Hepatocyte (in vitro differentiated cells): ENCODE results near the gene TIGD7. TPM values are rescaled to one million over a fixed set of nuclear protein-coding genes. Genes with fewer than 3 reads are reported as not detected.

ENCODE experiments used
- DNase-seq: peaks from one replicate; pipeline ENCODE4 v3.0.0-alpha.2; 2016; ENCODE audit warnings: low spot score
- H2AFZ ChIP-seq: fragments of 200-600 bp; sonication (generic); 2 replicates; pipeline ENCODE4 v1.6.0; 2016; ENCODE audit warnings: antibody characterized with exemption, mild to moderate bottlenecking
- H3K27ac ChIP-seq: fragments of 200-600 bp; sonication (generic); 2 replicates; pipeline ENCODE4 v1.5.1; 2016; ENCODE audit warnings: mild to moderate bottlenecking
- H3K27me3 ChIP-seq: fragments of 200-600 bp; sonication (generic); 2 replicates; pipeline ENCODE4 v1.6.1; 2016
- H3K36me3 ChIP-seq: fragments of 200-600 bp; sonication (generic); replicated peaks from 2 replicates; pipeline ENCODE4 v1.5.1; 2016; ENCODE audit warnings: low read depth; ENCODE audit not compliant: insufficient read depth
- H3K4me1 ChIP-seq: fragments of 200-600 bp; sonication (generic); 2 replicates; pipeline ENCODE4 v1.5.1; 2016; ENCODE audit warnings: mild to moderate bottlenecking, moderate library complexity; ENCODE audit not compliant: insufficient read depth
- H3K4me2 ChIP-seq: fragments of 200-600 bp; sonication (generic); 2 replicates; pipeline ENCODE4 v1.6.0; 2016
- H3K4me3 ChIP-seq: fragments of 200-600 bp; sonication (generic); 2 replicates; pipeline ENCODE4 v1.5.1; 2016; ENCODE audit warnings: mild to moderate bottlenecking
- H3K79me2 ChIP-seq: fragments of 200-600 bp; sonication (generic); 2 replicates; pipeline ENCODE4 v1.6.0; 2017; ENCODE audit warnings: mild to moderate bottlenecking
- H3K9me2 ChIP-seq: fragments of 200-600 bp; sonication (generic); replicated peaks from 2 replicates; pipeline ENCODE4 v1.6.0; 2017; ENCODE audit warnings: mild to moderate bottlenecking; ENCODE audit not compliant: insufficient read depth
- H3K9me3 ChIP-seq: fragments of 200-600 bp; sonication (generic); 2 replicates; pipeline ENCODE4 v1.5.1; 2016; ENCODE audit warnings: low read depth, mild to moderate bottlenecking
- H4K20me1 ChIP-seq: fragments of 200-600 bp; sonication (generic); 2 replicates; pipeline ENCODE4 v1.6.0; 2016; ENCODE audit warnings: mild to moderate bottlenecking; ENCODE audit not compliant: insufficient read depth, poor library complexity, severe bottlenecking
- CTCF ChIP-seq: fragments of 200-600 bp; sonication (generic); IDR thresholded peaks from 2 replicates; pipeline ENCODE4 v1.5.1; 2016; ENCODE audit warnings: antibody characterized with exemption, mild to moderate bottlenecking; ENCODE audit not compliant: poor library complexity
- EZH2 ChIP-seq: fragments of 200-600 bp; sonication (generic); IDR thresholded peaks from 2 replicates; pipeline ENCODE4 v1.6.1; 2016; ENCODE audit warnings: antibody characterized with exemption, mild to moderate bottlenecking, borderline replicate concordance
- EZH2phosphoT487 ChIP-seq: fragments of 200-600 bp; sonication (generic); IDR thresholded peaks from one replicate; pipeline ENCODE4 v1.6.1; 2018; ENCODE audit warnings: antibody characterized with exemption, mild to moderate bottlenecking, low read depth, moderate library complexity; ENCODE audit not compliant: unreplicated experiment, severe bottlenecking
- WGBS: methylation state at CpG from one replicate; pipeline ENCODE4 v1.1.6; 2016; ENCODE audit warnings: low lambda C conversion rate; ENCODE audit errors: missing lambda C conversion rate; 5-methylcytosine and 5-hydroxymethylcytosine counted together
- polyA plus RNA-seq: library from polyadenylated mRNA; unstranded; fragments of >200 nt; fragmentation: Nextera tagmentation; extraction: Ambion mirVana; gene quantifications from 2 replicates; pipeline ENCODE4 v1.2.1, GENCODE V29; 2016
- total RNA-seq: library from RNA; depleted of rRNA; stranded (reverse); fragments of >200 nt; gene quantifications from 2 replicates; pipeline ENCODE4 v1.2.3, GENCODE V29; 2014

TIGD7 gene
- total and polyA plus RNA-seq, 2 experiments from 2014 or later = 5.1 to 6.8 TPM

GRCh38 chr16:3259836-3260235 lies 45.4 kb downstream of the TIGD7 start:
- no peak for DNase-seq
- WGBS = 92% methylated on average over 8 of the region's 8 CpGs
- Histone ChIP-seq H3K36me3 (no peaks in the 10 kb centered on the region), H4K20me1 (no peaks in the 10 kb centered on the region), H3K9me2 (no peaks in the 10 kb centered on the region), H3K79me2 (no peaks in the 10 kb centered on the region), H3K4me2 (no peak overlapping the region), H3K4me3 (no peak overlapping the region), H3K27ac (no peak overlapping the region), H2AFZ (no peak overlapping the region), H3K4me1 (peaks cover 6% of the 10 kb centered on the region), H3K27me3 (no peaks in the 10 kb centered on the region), H3K9me3 (no peaks in the 10 kb centered on the region)
- TF ChIP-seq EZH2 (no peak), EZH2phosphoT487 (no peak), CTCF (no peak)

DNA sequence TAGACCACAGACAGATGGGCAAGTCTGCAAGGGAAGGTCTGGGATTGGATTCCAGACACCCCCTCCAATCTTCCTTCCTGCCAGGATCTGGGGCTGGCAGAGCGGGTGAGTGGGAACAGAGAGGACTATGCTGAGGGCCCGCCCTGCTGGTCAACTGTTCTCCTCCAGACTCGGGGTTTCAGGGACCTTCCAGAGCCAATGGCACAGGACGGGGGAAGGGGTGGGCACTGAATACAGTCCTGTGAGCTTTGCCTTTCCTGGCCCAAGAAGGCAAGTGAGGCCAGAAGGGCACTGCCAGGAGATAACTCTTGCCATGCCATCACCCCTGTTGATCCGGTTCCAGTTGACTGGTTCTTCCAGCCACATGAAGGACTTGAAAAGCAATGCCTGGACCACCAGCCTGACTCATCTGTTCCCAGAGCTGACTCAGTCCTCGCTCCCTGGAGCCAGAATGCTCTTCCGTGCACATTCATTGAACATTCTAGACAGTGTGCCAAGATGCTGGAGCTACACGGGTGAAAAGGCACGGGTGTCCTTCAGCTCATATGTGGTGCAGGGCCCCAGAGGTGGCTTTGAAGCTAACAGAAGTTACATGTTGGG lies 48.3 kb downstream of the TIGD7 start:
- no peak overlapping the region for H3K4me3 ChIP-seq
- TF ChIP-seq EZH2 (no peak), CTCF (no peak), EZH2phosphoT487 (no peak)
- no peaks in the 10 kb centered on the region for H3K79me2 ChIP-seq
- no peaks in the 10 kb centered on the region for H3K4me1 ChIP-seq
- no peaks in the 10 kb centered on the region for H3K36me3 ChIP-seq
- H3K9me2 ChIP-seq = no peaks in the 10 kb centered on the region
- no peaks in the 10 kb centered on the region for H4K20me1 ChIP-seq
- H2AFZ ChIP-seq = no peak overlapping the region
- H3K9me3 ChIP-seq = no peaks in the 10 kb centered on the region
- WGBS = 78% methylated on average over 9 of the region's 9 CpGs
- no peak for DNase-seq
- H3K27me3 ChIP-seq = no peaks in the 10 kb centered on the region
- H3K4me2 ChIP-seq = no peak overlapping the region
- no peak overlapping the region for H3K27ac ChIP-seq

- no peak within 1 kb of the TSS for H2AFZ ChIP-seq
- no peak within 1 kb of the TSS for H3K27ac ChIP-seq
- H3K9me2 ChIP-seq = no peaks in the 10 kb centered on the region
- H3K9me3 ChIP-seq = no peaks in the 10 kb centered on the region
- H4K20me1 ChIP-seq = no peaks in the 10 kb centered on the region
- WGBS = 86% methylated on average over 14 of the region's 14 CpGs
- no peak within 1 kb of the TSS for H3K4me3 ChIP-seq
- H3K79me2 ChIP-seq = no peaks in the 10 kb centered on the region
- H3K36me3 ChIP-seq = no peaks in the 10 kb centered on the region
- no peak for DNase-seq
- no peaks in the 10 kb centered on the region for H3K27me3 ChIP-seq
- H3K4me1 ChIP-seq = no peaks in the 10 kb centered on the region
- H3K4me2 ChIP-seq = no peak within 1 kb of the TSS
- TF ChIP-seq EZH2phosphoT487 = no peak
Measured at GRCh38 chr16:3256146-3256865, 48.9 kb downstream of the TIGD7 start, which contains the start of gene MEFV. TSS of gene MEFV (minus strand) at chr16:3256633. CDS start at chr16:3256587, 46 bp downstream.

GRCh38 chr16:3254309-3254708 lies 50.9 kb downstream of the TIGD7 start:
- no peaks in the 10 kb centered on the region for H3K9me2 ChIP-seq
- H3K27ac ChIP-seq = no peak overlapping the region
- H3K79me2 ChIP-seq = no peaks in the 10 kb centered on the region
- no peak for DNase-seq
- H3K27me3 ChIP-seq = no peaks in the 10 kb centered on the region
- 83% methylated on average over 17 of the region's 35 CpGs for WGBS
- H3K4me3 ChIP-seq = no peak overlapping the region
- H4K20me1 ChIP-seq = no peaks in the 10 kb centered on the region
- no peak overlapping the region for H3K4me2 ChIP-seq
- H3K9me3 ChIP-seq = no peaks in the 10 kb centered on the region
- H2AFZ ChIP-seq = no peak overlapping the region
- no peak for TF ChIP-seq EZH2phosphoT487
- no peak for TF ChIP-seq EZH2
- no peak for TF ChIP-seq CTCF
- H3K36me3 ChIP-seq = no peaks in the 10 kb centered on the region
- H3K4me1 ChIP-seq = no peaks in the 10 kb centered on the region
